SK-N-SH treated with all-trans-retinoic acid at 6 μM for 48 hours (cell line): Measurements from ENCODE around the gene CDC42SE1.

Experiments used
- ARNTL ChIP-seq: fragments of 450-650 bp; formaldehyde crosslinking; IDR thresholded peaks from 2 replicates; pipeline ENCODE4 v1.5.0; 2020; ENCODE audit warnings: low read depth, mild to moderate bottlenecking, moderate library complexity, borderline replicate concordance
- BACH2 ChIP-seq: fragments of 250-450 bp; sonication (Bioruptor Pico); IDR thresholded peaks from 2 replicates; pipeline ENCODE4 v1.9.0; 2021; ENCODE audit warnings: mild to moderate bottlenecking, borderline replicate concordance
- ESRRG ChIP-seq: fragments of 250-450 bp; sonication (Bioruptor Pico); IDR thresholded peaks from 2 replicates; pipeline ENCODE4 v1.6.1; 2021; ENCODE audit warnings: mild to moderate bottlenecking
- ISL1 ChIP-seq: fragments of 250-450 bp; sonication (Bioruptor Pico); IDR thresholded peaks from 2 replicates; pipeline ENCODE4 v2.1.2; 2022; ENCODE audit warnings: mild to moderate bottlenecking, moderate library complexity
- SNAI2 ChIP-seq: fragments of 250-450 bp; sonication (Bioruptor Pico); IDR thresholded peaks from 2 replicates; pipeline ENCODE4 v1.5.0; 2020; ENCODE audit warnings: mild to moderate bottlenecking, moderate library complexity
- TOX ChIP-seq: fragments of 250-450 bp; sonication (Bioruptor Pico); IDR thresholded peaks from 2 replicates; pipeline ENCODE4 v1.8.0; 2021; ENCODE audit warnings: mild to moderate bottlenecking, moderate library complexity, borderline replicate concordance
- ZFP3 ChIP-seq: fragments of 250-450 bp; sonication (Bioruptor Pico); IDR thresholded peaks from 2 replicates; pipeline ENCODE4 v1.5.0; 2020; ENCODE audit warnings: mild to moderate bottlenecking, moderate library complexity
- ZFP30 ChIP-seq: fragments of 450-650 bp; formaldehyde crosslinking; IDR thresholded peaks from 2 replicates; pipeline ENCODE4 v1.5.0; 2022; ENCODE audit warnings: mild to moderate bottlenecking, moderate library complexity
- TF ChIP-seq, protein P1 (sequence below): fragments of 250-450 bp; sonication (Bioruptor Pico); IDR thresholded peaks from 2 replicates; pipeline ENCODE4 v1.5.1; 2020; ENCODE audit warnings: low read depth, mild to moderate bottlenecking, moderate library complexity

DNA sequence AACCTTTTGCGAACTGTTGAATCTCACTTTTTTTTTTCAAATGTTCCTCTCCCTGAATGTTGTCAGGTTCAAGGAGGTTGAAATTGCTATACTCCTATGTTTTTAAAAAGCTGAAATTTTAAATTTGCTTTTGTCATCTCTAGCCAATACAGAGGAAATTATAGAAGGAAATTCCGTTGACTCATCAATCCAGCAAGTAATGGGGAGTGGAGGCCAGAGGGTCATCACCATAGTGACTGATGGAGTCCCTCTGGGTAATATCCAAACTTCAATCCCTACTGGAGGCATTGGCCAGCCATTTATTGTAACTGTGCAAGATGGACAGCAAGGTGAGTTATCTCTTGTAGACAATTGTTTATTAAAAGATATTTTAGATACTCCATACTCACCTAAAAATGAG lies 47.5 kb upstream of the CDC42SE1 start:
- TF ChIP-seq ZFP30 (CRISPR knock-in tag) (no peak), SNAI2 (CRISPR knock-in tag) (no peak), ISL1 (CRISPR knock-in tag) (no peak), ZFP3 (CRISPR knock-in tag) (no peak), ESRRG (CRISPR knock-in tag) (no peak), TOX (CRISPR knock-in tag) (no peak), BACH2 (CRISPR knock-in tag) (no peak), ARNTL (CRISPR knock-in tag) (no peak)
- TF ChIP-seq, protein P1, sequence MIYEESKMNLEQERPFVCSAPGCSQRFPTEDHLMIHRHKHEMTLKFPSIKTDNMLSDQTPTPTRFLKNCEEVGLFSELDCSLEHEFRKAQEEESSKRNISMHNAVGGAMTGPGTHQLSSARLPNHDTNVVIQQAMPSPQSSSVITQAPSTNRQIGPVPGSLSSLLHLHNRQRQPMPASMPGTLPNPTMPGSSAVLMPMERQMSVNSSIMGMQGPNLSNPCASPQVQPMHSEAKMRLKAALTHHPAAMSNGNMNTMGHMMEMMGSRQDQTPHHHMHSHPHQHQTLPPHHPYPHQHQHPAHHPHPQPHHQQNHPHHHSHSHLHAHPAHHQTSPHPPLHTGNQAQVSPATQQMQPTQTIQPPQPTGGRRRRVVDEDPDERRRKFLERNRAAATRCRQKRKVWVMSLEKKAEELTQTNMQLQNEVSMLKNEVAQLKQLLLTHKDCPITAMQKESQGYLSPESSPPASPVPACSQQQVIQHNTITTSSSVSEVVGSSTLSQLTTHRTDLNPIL (CRISPR knock-in tag) = no peak
